PC-3 (cell line): ENCODE data around the gene ZCCHC2. TPM values are rescaled to one million over a fixed set of nuclear protein-coding genes. Genes with fewer than 3 reads are reported as not detected.

Experiments used
- ATAC-seq: fragments of 200-7000 bp; cut with Tn5 transposase; 2 replicates; pipeline ENCODE4 v1.9.1; 2020; ENCODE audit warnings: mild to moderate bottlenecking, moderate library complexity
- BruUV-seq: library from RNA; stranded (reverse); fragments of 400-500 nt; replicated peaks from 2 replicates; lab custom pipeline; 2021; lab: Mats Ljungman, UMichigan
- CTCF ChIA-PET: fragments of 300-600 bp; sonication (Branson Sonifier 250); formaldehyde crosslinking; loops from one replicate; lab custom pipeline; 2022; ENCODE audit warnings: antibody characterized with exemption; lab: Charles Lee
- POLR2A ChIA-PET: fragments of 300-600 bp; sonication (Branson Sonifier 250); formaldehyde crosslinking; loops from one replicate; lab custom pipeline; 2022; ENCODE audit warnings: antibody characterized with exemption; ENCODE audit not compliant: unreplicated experiment; lab: Charles Lee
- DNase-seq: peaks from one replicate; pipeline ENCODE4 v3.0.0-alpha.2; 2015
- H2AFZ ChIP-seq: fragments of 300-600 bp; sonication (generic); 2 replicates; pipeline ENCODE4 v1.6.0; 2016; ENCODE audit warnings: antibody characterized with exemption, low read length
- H3F3A ChIP-seq: fragments of 300-600 bp; sonication (generic); one replicate; pipeline ENCODE4 v1.6.0; 2017; ENCODE audit warnings: antibody characterized with exemption, low read length, control low read depth, mild to moderate bottlenecking; ENCODE audit not compliant: unreplicated experiment
- H3K27ac ChIP-seq: fragments of 300-600 bp; sonication (generic); 2 replicates; pipeline ENCODE4 v1.5.1; 2016; ENCODE audit warnings: mild to moderate bottlenecking, low read length
- H3K27me3 ChIP-seq: fragments of 300-600 bp; sonication (generic); 2 replicates; pipeline ENCODE4 v1.6.1; 2016; ENCODE audit warnings: low read length, mixed read lengths
- H3K36me3 ChIP-seq: fragments of 300-600 bp; sonication (generic); 2 replicates; pipeline ENCODE4 v1.6.1; 2016; ENCODE audit warnings: low read depth, mixed run types, low read length, mixed read lengths
- H3K4me1 ChIP-seq: fragments of 300-600 bp; sonication (generic); 2 replicates; pipeline ENCODE4 v1.5.1; 2016; ENCODE audit warnings: low read length; ENCODE audit not compliant: insufficient read depth
- H3K4me2 ChIP-seq: fragments of 300-600 bp; sonication (generic); 2 replicates; pipeline ENCODE4 v1.6.0; 2016; ENCODE audit warnings: low read length
- H3K4me3 ChIP-seq: fragments of 300-600 bp; sonication (generic); 2 replicates; pipeline ENCODE4 v1.5.1; 2016; ENCODE audit warnings: mild to moderate bottlenecking, low read length, mixed read lengths
- H3K79me2 ChIP-seq: fragments of 300-600 bp; sonication (generic); 2 replicates; pipeline ENCODE4 v1.6.1; 2017; ENCODE audit warnings: low read length, mixed read lengths
- H3K9ac ChIP-seq: fragments of 300-600 bp; sonication (generic); 2 replicates; pipeline ENCODE4 v1.6.0; 2016; ENCODE audit warnings: mild to moderate bottlenecking, low read length
- H3K9me2 ChIP-seq: fragments of 300-600 bp; sonication (generic); replicated peaks from 2 replicates; pipeline ENCODE4 v1.6.1; 2016; ENCODE audit warnings: mixed run types, low read length, mixed read lengths
- H3K9me3 ChIP-seq: fragments of 300-600 bp; sonication (generic); 2 replicates; pipeline ENCODE4 v1.6.1; 2016; ENCODE audit warnings: low read length, mixed read lengths
- H4K20me1 ChIP-seq: fragments of 300-600 bp; sonication (generic); 2 replicates; pipeline ENCODE4 v1.6.1; 2016; ENCODE audit warnings: low read length, mixed read lengths
- CTCF ChIP-seq: fragments of 300-600 bp; sonication (generic); conservative IDR thresholded peaks from 2 replicates; pipeline ENCODE4 v1.5.1; 2017; ENCODE audit warnings: antibody characterized with exemption, low read depth, mild to moderate bottlenecking, low read length
- EZH2 ChIP-seq: fragments of 300-600 bp; sonication (generic); IDR thresholded peaks from one replicate; pipeline ENCODE4 v1.6.1; 2017; ENCODE audit warnings: antibody characterized with exemption, mild to moderate bottlenecking, low read length; ENCODE audit not compliant: unreplicated experiment
- EZH2phosphoT487 ChIP-seq: fragments of 300-600 bp; sonication (generic); IDR thresholded peaks from 2 replicates; pipeline ENCODE4 v1.6.1; 2018; ENCODE audit warnings: mild to moderate bottlenecking, antibody characterized with exemption, low read length, borderline replicate concordance
- intact Hi-C: fragments of 100-400 bp; cut with micrococcal nuclease; formaldehyde crosslinking; loops from 2 replicates; pipeline ENCODE4 v1.9.0; 2023
- total RNA-seq: library from RNA; depleted of rRNA; stranded (reverse); fragments of >200 nt; gene quantifications from 2 replicates; pipeline ENCODE4 v1.2.3, GENCODE V29; 2014

Gene ZCCHC2
- total RNA-seq, 1 experiment from 2014 or later = 17.3 TPM

GRCh38 chr18:62529597-62529996, 6.8 kb downstream of the ZCCHC2 start:
- H4K20me1 ChIP-seq = no peaks in the 10 kb centered on the region; the same call in 1 of the 2 replicates
- no peaks in the 10 kb centered on the region for H3F3A ChIP-seq
- CTCF ChIA-PET = interaction anchor here (0.5 kb wide), 1 partner anchor 49 kb away, joined by 4 read pairs; no protein-coding TSS in a partner anchor
- no peak overlapping the region for H2AFZ ChIP-seq
- no peak overlapping the region for H3K27ac ChIP-seq
- no peaks in the 10 kb centered on the region for H3K9me2 ChIP-seq
- DNase-seq (no peak), ATAC-seq (no peak)
- TF ChIP-seq EZH2phosphoT487 = no peak
- TF ChIP-seq EZH2 = no peak
- TF ChIP-seq CTCF = no peak
- H3K9me3 ChIP-seq = no peaks in the 10 kb centered on the region
- no peak overlapping the region for H3K4me3 ChIP-seq
- intact Hi-C loops = loop anchor here (5.0 to 10.0 kb wide), 3 partner anchors 38 to 345 kb away; partner anchors contain the start of genes PIGN and RELCH
- POLR2A ChIA-PET = no interaction called here
- H3K4me2 ChIP-seq = no peak overlapping the region
- BruUV-seq = no TSS peak
- H3K79me2 ChIP-seq = peaks cover 97% of the 10 kb centered on the region
- H3K4me1 ChIP-seq = peaks cover 7% of the 10 kb centered on the region
- no peaks in the 10 kb centered on the region for H3K27me3 ChIP-seq
- H3K9ac ChIP-seq = no peak overlapping the region
- no peaks in the 10 kb centered on the region for H3K36me3 ChIP-seq

GRCh38 chr18:62531078-62531477, 8.3 kb downstream of the ZCCHC2 start:
- H3K9me3 ChIP-seq = no peaks in the 10 kb centered on the region
- H3K9ac ChIP-seq = no peak overlapping the region
- H3K9me2 ChIP-seq = no peaks in the 10 kb centered on the region
- H3K79me2 ChIP-seq = peaks cover 97% of the 10 kb centered on the region
- POLR2A ChIA-PET = no interaction called here
- H3K27ac ChIP-seq = no peak overlapping the region
- H3K4me2 ChIP-seq = no peak overlapping the region
- no TSS peak for BruUV-seq
- CTCF ChIA-PET = no interaction called here
- H3F3A ChIP-seq = no peaks in the 10 kb centered on the region
- DNase-seq = no peak
- no peaks in the 10 kb centered on the region for H4K20me1 ChIP-seq
- peaks cover 7% of the 10 kb centered on the region for H3K4me1 ChIP-seq
- no peaks in the 10 kb centered on the region for H3K36me3 ChIP-seq
- ATAC-seq = no peak
- intact Hi-C loops = no loop called here
- H2AFZ ChIP-seq = no peak overlapping the region
- no peaks in the 10 kb centered on the region for H3K27me3 ChIP-seq
- no peak overlapping the region for H3K4me3 ChIP-seq
- TF ChIP-seq EZH2 (no peak), EZH2phosphoT487 (no peak), CTCF (no peak)

- Histone ChIP-seq H3K4me2 (no peak overlapping the region), H3K9me2 (no peaks in the 10 kb centered on the region), H3K27ac (no peak overlapping the region), H3K9ac (no peak overlapping the region), H2AFZ (no peak overlapping the region), H3F3A (no peaks in the 10 kb centered on the region), H3K4me1 (peaks cover 14% of the 10 kb centered on the region), H3K27me3 (no peaks in the 10 kb centered on the region), H3K79me2 (peaks cover 99% of the 10 kb centered on the region), H3K9me3 (no peaks in the 10 kb centered on the region), H4K20me1 (0 out of 2 replicates have a peak, but pooled peaks cover under 1% of the 10 kb centered on the region), H3K4me3 (no peak overlapping the region), H3K36me3 (no peaks in the 10 kb centered on the region)
- POLR2A ChIA-PET = no interaction called here
- CTCF ChIA-PET = no interaction called here
- TF ChIP-seq EZH2phosphoT487 (no peak), EZH2 (no peak), CTCF (no peak)
- ATAC-seq (no peak), DNase-seq (no peak)
- intact Hi-C loops = no loop called here
- BruUV-seq = no TSS peak
Observed at GRCh38 chr18:62531931-62532330, 9.1 kb downstream of the ZCCHC2 start.
